GM12878 (cell line): Measurements from ENCODE around the gene C10orf67. TPM values are rescaled to one million over a fixed set of nuclear protein-coding genes. Genes with fewer than 3 reads are reported as not detected.
"Not testable (repeated sequence)": the region's sequence is repeated elsewhere in the genome, so short reads cannot be mapped to it uniquely, and the experiment has no call there.

ENCODE experiments used
- ATAC-seq: fragments of 200-7000 bp; cut with Tn5 transposase; 3 replicates; pipeline ENCODE4 v1.9.1; 2020; ENCODE audit warnings: mild to moderate bottlenecking, moderate library complexity
- BruUV-seq: library from RNA; stranded (reverse); fragments of 400-500 nt; replicated peaks from 2 replicates; lab custom pipeline; 2021; lab: Mats Ljungman, UMichigan
- CTCF ChIA-PET: fragments of 300-600 bp; sonication (Branson Sonifier 250); formaldehyde crosslinking; extraction: SDS; loops from one replicate; lab custom pipeline; 2021; ENCODE audit warnings: inconsistent platforms; lab: Yijun Ruan, JAX
- POLR2A ChIA-PET: fragments of 350-600 bp; formaldehyde crosslinking; extraction: SDS; loops from one replicate; lab custom pipeline; 2021; ENCODE audit warnings: inconsistent platforms; lab: Charles Lee
- RAD21 ChIA-PET: fragments of 300-600 bp; sonication (Branson Sonifier 250); formaldehyde crosslinking; loops from one replicate; lab custom pipeline; 2023; ENCODE audit warnings: antibody characterized with exemption; ENCODE audit not compliant: unreplicated experiment; lab: Charles Lee
- SMC1A ChIA-PET: fragments of 300-600 bp; sonication (Branson Sonifier 250); formaldehyde crosslinking; loops from one replicate; lab custom pipeline; 2023; ENCODE audit not compliant: unreplicated experiment, uncharacterized antibody; lab: Charles Lee
- DNase-seq: peaks from one replicate; pipeline ENCODE4 v3.0.0-alpha.2; 2011; ENCODE audit warnings: low read depth, low spot score
- FAIRE-seq: peaks from 3 replicates; lab custom pipeline; 2011; peaks lifted over from hg19 to GRCh38; lab: Jason Lieb, UNC
- H2AFZ ChIP-seq: 2 replicates; pipeline ENCODE4 v1.6.0; 2011; ENCODE audit warnings: low read depth, low read length, control low read depth; ENCODE audit not compliant: control insufficient read depth
- H3K27ac ChIP-seq: 2 replicates; pipeline ENCODE4 v1.5.1; 2011; ENCODE audit warnings: control low read depth; ENCODE audit not compliant: control insufficient read depth, insufficient read depth
- H3K27me3 ChIP-seq, 2 experiments: replicated peaks in 1 of 2; 2 replicates each; pipeline versions ENCODE4 v1.6.0 to v1.6.1; 2011; ENCODE audit warnings: low read length in 1 of 2; ENCODE audit not compliant: control insufficient read depth in 2 of 2, insufficient read depth in 2 of 2
- H3K36me3 ChIP-seq, 2 experiments: 2 replicates each; pipeline ENCODE4 v1.5.1; 2011; ENCODE audit warnings: low read length in 1 of 2; ENCODE audit not compliant: control insufficient read depth in 2 of 2, insufficient read depth in 2 of 2
- H3K4me1 ChIP-seq: 2 replicates; pipeline ENCODE4 v1.6.1; 2011; ENCODE audit warnings: mild to moderate bottlenecking, low read length, moderate library complexity, mixed read lengths; ENCODE audit not compliant: control insufficient read depth, insufficient read depth
- H3K4me2 ChIP-seq: 2 replicates; pipeline ENCODE4 v1.6.0; 2011; ENCODE audit warnings: control low read depth; ENCODE audit not compliant: control insufficient read depth, insufficient read depth
- H3K4me3 ChIP-seq: fragments of 200-600 bp; sonication (generic); 2 replicates; pipeline ENCODE4 v1.5.1; 2016
- H3K79me2 ChIP-seq: 2 replicates; pipeline ENCODE4 v1.6.0; 2011; ENCODE audit warnings: low read length; ENCODE audit not compliant: control insufficient read depth, insufficient read depth
- H3K9ac ChIP-seq: 2 replicates; pipeline ENCODE4 v1.8.0; 2011; ENCODE audit warnings: low read length, control low read depth, mixed read lengths; ENCODE audit not compliant: control insufficient read depth, insufficient read depth
- H3K9me3 ChIP-seq: replicated peaks from 3 replicates; pipeline ENCODE4 v1.5.1; 2011; ENCODE audit warnings: mild to moderate bottlenecking, low read length; ENCODE audit not compliant: control insufficient read depth, insufficient read depth
- H4K20me1 ChIP-seq: 2 replicates; pipeline ENCODE4 v1.6.0; 2011; ENCODE audit not compliant: control insufficient read depth, insufficient read depth
- MEF2A ChIP-seq: IDR thresholded peaks from 2 replicates; pipeline ENCODE4 v1.6.1; 2011; ENCODE audit warnings: low read depth, mild to moderate bottlenecking, low read length, moderate library complexity; ENCODE audit not compliant: insufficient read depth
- NFYA ChIP-seq: IDR thresholded peaks from 2 replicates; pipeline ENCODE4 v1.6.1; 2011; ENCODE audit warnings: low read depth, mild to moderate bottlenecking, low read length, improper control_type of control experiment, borderline replicate concordance
- SPI1 ChIP-seq: IDR thresholded peaks from 2 replicates; pipeline ENCODE4 v1.6.1; 2011; ENCODE audit warnings: low read depth, mild to moderate bottlenecking, low read length, moderate library complexity, borderline replicate concordance; ENCODE audit not compliant: insufficient read depth
- TBL1XR1 ChIP-seq: IDR thresholded peaks from 2 replicates; pipeline ENCODE4 v1.6.1; 2012; ENCODE audit warnings: low read depth, low read length, improper control_type of control experiment
- TCF7 ChIP-seq: IDR thresholded peaks from 2 replicates; pipeline ENCODE4 v1.6.1; 2014; ENCODE audit warnings: antibody characterized with exemption, borderline replicate concordance
- WGBS: methylation state at CpG from one replicate; pipeline ENCODE4 v1.1.6; 2016; ENCODE audit warnings: low lambda C conversion rate; ENCODE audit not compliant: insufficient replicate concordance, insufficient coverage; ENCODE audit errors: missing lambda C conversion rate; 5-methylcytosine and 5-hydroxymethylcytosine counted together
- in situ Hi-C: fragments of 300-500 bp; cut with MboI; formaldehyde crosslinking; loops from 9 replicates; pipeline ENCODE4 v1.14.3; 2018; ENCODE audit warnings: mixed read lengths
- intact Hi-C: fragments of 100-400 bp; cut with micrococcal nuclease; formaldehyde crosslinking; loops from one replicate; pipeline ENCODE4 v1.14.2; 2022; ENCODE audit not compliant: unreplicated experiment
- polyA plus RNA-seq, 11 experiments: library from polyadenylated mRNA; depleted of rRNA in 4 of 11; unstranded in 6 of 11; stranded (reverse) in 5 of 11; fragments of >200 nt; fragmentation: Nextera tagmentation in 4 of 11; fragmentation: Illumina TruSeq in 1 of 11; extraction: Ambion mirVana in 4 of 11; extraction: Trizol in 1 of 11; gene quantifications; 1 replicate in 1 of 11; 2 replicates in 10 of 11; pipeline versions ENCODE4 v1.2.1 to v1.2.3, GENCODE V29; 2011 to 2016; ENCODE audit warnings: inconsistent platforms in 2 of 11, missing spikeins in 2 of 11, low read depth in 1 of 11
- total RNA-seq, 4 experiments: library from RNA; depleted of rRNA in 3 of 4; stranded (reverse); fragments of >200 nt in 3 of 4; fragmentation: Illumina TruSeq in 1 of 4; extraction: Trizol in 1 of 4; gene quantifications; 2 replicates each; pipeline versions ENCODE4 v1.2.1 to v1.2.3, GENCODE V29; 2013 to 2021

C10orf67 gene
- total and polyA plus RNA-seq, 10 of the 15 experiments (the other 5 are each of a cell fraction or from before 2014, with no cell fraction given) = 0.06 TPM; not detected in 9

DNA sequence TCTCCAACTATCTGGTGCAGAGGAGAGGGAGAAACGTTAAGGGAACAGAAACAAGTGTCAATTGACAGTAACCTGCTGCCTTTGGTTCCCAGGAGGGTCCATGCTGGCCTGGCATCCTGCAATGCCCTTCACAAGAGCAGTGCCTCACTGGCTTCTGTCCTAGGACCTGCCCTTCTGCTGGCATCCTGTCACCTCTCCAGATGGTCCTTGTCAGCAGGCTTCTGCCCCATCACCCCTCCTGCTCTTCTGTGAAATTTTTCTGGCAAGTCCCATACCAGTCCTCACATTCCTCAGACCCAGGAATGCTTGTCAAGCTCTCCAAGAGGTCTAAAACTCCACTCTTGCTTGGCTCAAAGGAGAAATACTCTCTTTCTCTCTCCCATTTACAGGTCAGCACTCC, 34.2 kb downstream of the C10orf67 start:
- Histone ChIP-seq H3K4me2 (no peak overlapping the region), H3K4me1 (no peaks in the 10 kb centered on the region), H3K4me3 (no peak overlapping the region), H3K9me3 (no peaks in the 10 kb centered on the region), H3K27ac (no peak overlapping the region), H4K20me1 (no peaks in the 10 kb centered on the region), H3K79me2 (no peaks in the 10 kb centered on the region), H3K27me3 (no peaks in the 10 kb centered on the region), H3K36me3 (no peaks in the 10 kb centered on the region), H2AFZ (no peak overlapping the region), H3K9ac (no peak overlapping the region)
- FAIRE-seq (no peak), ATAC-seq (no peak), DNase-seq (no peak)
- BruUV-seq = no TSS peak
- ChIA-PET SMC1A (interaction anchor here (0.6 kb wide), 1 partner anchor 1194 kb away, joined by 3 read pairs; no protein-coding TSS in a partner anchor), POLR2A (no interaction called here), RAD21 (no interaction called here), CTCF (interaction anchor here (0.5 kb wide), 1 partner anchor 154 kb away, joined by 5 read pairs; no protein-coding TSS in a partner anchor)
- no peak for TF ChIP-seq SPI1
- no peak for TF ChIP-seq TBL1XR1
- no peak for TF ChIP-seq NFYA
- no peak for TF ChIP-seq MEF2A
- TF ChIP-seq TCF7 = no peak
- intact Hi-C loops (loop anchor here (10.0 kb wide), 1 partner anchor 884 kb away; no protein-coding TSS in a partner anchor), in situ Hi-C loops (no loop called here)
- 0% methylated on average over 1 of the region's 1 CpG for WGBS

DNA sequence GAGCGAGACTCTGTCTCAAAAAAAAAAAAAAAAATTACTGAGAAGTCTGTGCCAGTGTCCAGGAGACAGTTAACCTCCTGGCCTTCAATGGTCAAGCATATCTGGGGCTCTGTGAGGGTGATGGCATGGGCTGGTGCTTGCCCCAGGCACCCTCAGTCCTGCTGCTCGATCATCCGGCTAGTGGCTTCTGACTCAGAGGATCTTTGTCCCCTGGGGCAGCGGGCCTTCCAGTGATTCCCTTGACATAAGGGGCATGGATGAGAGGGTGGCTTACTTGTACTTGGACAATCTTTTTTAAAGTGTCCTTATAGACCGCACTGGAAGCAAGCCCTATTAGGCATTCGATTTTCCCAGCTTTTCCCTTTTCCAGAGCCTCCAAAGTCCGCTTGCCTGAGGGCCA, 44.6 kb downstream of the C10orf67 start:
- H3K27me3 ChIP-seq, H3K9ac ChIP-seq, H3K9me3 ChIP-seq, BruUV-seq, H2AFZ ChIP-seq, intact Hi-C loops, H3K4me2 ChIP-seq, POLR2A ChIA-PET, H3K4me3 ChIP-seq, H3K36me3 ChIP-seq, FAIRE-seq, in situ Hi-C loops, ATAC-seq, H4K20me1 ChIP-seq, H3K27ac ChIP-seq, DNase-seq, SMC1A ChIA-PET, CTCF ChIA-PET, RAD21 ChIA-PET, H3K4me1 ChIP-seq, H3K79me2 ChIP-seq: not testable (repeated sequence)
- WGBS = 18% methylated on average over 7 of the region's 7 CpGs
